ENCODE measurements around the gene CSNK1G2. TPM values are rescaled to one million over a fixed set of nuclear protein-coding genes. Genes with fewer than 3 reads are reported as not detected.

The CSNK1G2 gene
- total RNA-seq, 1 donor from 2014 or later = 77.6 TPM

DNA sequence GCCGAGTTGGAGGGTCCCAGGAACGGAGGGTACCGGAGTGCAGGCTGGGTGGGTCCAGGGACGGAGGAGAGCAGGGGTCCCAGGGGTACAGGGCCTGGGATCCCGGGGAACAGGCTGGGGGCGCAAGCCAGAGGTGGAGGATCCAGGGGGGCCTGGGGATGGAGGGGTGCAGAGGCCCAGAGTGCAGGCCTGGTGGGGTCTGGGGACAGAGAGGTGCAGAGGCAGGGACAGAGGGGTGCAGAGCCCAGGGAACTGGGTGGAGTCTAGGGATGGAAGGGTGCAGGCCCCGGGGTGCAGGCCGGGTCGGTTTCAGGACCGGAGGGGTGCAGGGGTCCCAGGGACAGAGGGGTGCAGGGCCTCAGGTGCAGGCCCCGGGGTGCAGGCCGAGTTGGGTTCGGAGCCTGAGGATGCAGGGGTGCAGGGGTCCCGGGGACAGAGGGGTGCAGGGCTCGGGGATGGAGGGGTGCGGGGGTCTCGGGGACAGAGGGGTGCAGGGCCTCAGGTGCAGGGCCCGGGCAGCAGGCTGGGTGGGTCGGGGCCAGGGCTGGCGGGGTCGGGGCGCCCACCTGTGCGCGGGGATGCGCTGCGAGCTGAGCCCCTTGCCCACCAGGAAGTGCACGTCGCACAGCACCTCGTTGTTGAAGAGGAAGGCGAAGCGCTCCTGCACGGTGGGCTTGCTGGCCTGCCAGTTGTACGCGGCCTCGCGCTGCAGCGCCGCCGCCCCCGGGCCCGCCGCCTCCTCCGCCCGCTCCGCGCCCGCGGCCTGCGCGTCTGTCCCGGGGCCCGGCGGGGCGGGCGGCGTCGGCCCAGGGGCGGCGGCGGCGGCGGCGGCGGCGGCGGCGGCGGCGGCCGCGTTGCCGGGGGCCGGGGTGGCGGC, 74.0 kb downstream of the CSNK1G2 start:
- no peaks in the 10 kb centered on the region for H3K9me3 ChIP-seq
- H3K27me3 ChIP-seq = no peaks in the 10 kb centered on the region
- intact Hi-C loops (cut with DNase I) = loop anchor here (10.0 kb wide), 1 partner anchor 140 kb away; no protein-coding TSS in a partner anchor
- no peaks in the 10 kb centered on the region for H3K36me3 ChIP-seq
- H3K4me1 ChIP-seq = peaks cover 29% of the 10 kb centered on the region
- peak overlapping the region; percentile 78 to 87 for H3K4me3 ChIP-seq
- DNase-seq (ENCODE audit: extremely low spot score in 2 of 2) = no peak
- TF ChIP-seq POLR2A (IDR thresholded peaks at IDR 0.05) (no peak), POLR2AphosphoS5 (IDR thresholded peaks at IDR 0.05; ENCODE audit: insufficient read depth in 1 of 2, low read depth in 1 of 2) (no peak)
- TF ChIP-seq, protein P1, sequence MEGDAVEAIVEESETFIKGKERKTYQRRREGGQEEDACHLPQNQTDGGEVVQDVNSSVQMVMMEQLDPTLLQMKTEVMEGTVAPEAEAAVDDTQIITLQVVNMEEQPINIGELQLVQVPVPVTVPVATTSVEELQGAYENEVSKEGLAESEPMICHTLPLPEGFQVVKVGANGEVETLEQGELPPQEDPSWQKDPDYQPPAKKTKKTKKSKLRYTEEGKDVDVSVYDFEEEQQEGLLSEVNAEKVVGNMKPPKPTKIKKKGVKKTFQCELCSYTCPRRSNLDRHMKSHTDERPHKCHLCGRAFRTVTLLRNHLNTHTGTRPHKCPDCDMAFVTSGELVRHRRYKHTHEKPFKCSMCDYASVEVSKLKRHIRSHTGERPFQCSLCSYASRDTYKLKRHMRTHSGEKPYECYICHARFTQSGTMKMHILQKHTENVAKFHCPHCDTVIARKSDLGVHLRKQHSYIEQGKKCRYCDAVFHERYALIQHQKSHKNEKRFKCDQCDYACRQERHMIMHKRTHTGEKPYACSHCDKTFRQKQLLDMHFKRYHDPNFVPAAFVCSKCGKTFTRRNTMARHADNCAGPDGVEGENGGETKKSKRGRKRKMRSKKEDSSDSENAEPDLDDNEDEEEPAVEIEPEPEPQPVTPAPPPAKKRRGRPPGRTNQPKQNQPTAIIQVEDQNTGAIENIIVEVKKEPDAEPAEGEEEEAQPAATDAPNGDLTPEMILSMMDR (IDR thresholded peaks at IDR 0.05) = no peak
- peak overlapping the region; percentile 74 for H3K27ac ChIP-seq

DNA sequence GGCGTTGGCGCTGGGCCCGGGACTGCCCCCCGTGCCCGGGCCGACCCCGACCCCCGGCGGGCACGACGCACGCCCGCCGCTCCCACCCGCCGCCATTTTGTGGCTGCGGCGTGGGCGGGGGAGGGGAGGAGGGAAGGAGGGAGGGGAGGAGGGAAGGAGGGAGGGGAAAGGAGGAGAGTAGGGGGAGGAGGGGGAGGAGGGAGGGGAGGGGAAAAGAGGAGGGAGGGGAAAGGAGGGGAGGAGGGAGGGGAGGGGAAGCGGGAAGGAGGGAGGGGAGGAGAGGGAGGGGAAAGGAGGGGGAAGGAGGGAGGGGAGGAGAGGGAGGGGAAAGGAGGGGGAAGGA, 74.6 kb downstream of the CSNK1G2 start, which contains the start of gene BTBD2:
Gene BTBD2 (minus strand): TSS at position 107 of the 343 bp plus-strand sequence. CDS start 11 bp downstream, at position 96.
- DNase-seq (ENCODE audit: extremely low spot score in 2 of 2) = no peak
- peak within 1 kb of the TSS; percentile 90 for H3K27ac ChIP-seq
- H3K4me1 ChIP-seq = peaks cover 29% of the 10 kb centered on the region
- intact Hi-C loops (cut with DNase I) = loop anchor here (10.0 kb wide), 1 partner anchor 141 kb away; no protein-coding TSS in a partner anchor
- H3K36me3 ChIP-seq = no peaks in the 10 kb centered on the region
- TF ChIP-seq, protein P1 (IDR thresholded peaks at IDR 0.05) = no peak
- TF ChIP-seq POLR2AphosphoS5 (IDR thresholded peaks at IDR 0.05; ENCODE audit: insufficient read depth in 1 of 2, low read depth in 1 of 2) (no peak), POLR2A (IDR thresholded peaks at IDR 0.05) (no peak)
- H3K4me3 ChIP-seq = peak within 1 kb of the TSS; percentile 78 to 87
- no peaks in the 10 kb centered on the region for H3K9me3 ChIP-seq
- H3K27me3 ChIP-seq = no peaks in the 10 kb centered on the region

DNA sequence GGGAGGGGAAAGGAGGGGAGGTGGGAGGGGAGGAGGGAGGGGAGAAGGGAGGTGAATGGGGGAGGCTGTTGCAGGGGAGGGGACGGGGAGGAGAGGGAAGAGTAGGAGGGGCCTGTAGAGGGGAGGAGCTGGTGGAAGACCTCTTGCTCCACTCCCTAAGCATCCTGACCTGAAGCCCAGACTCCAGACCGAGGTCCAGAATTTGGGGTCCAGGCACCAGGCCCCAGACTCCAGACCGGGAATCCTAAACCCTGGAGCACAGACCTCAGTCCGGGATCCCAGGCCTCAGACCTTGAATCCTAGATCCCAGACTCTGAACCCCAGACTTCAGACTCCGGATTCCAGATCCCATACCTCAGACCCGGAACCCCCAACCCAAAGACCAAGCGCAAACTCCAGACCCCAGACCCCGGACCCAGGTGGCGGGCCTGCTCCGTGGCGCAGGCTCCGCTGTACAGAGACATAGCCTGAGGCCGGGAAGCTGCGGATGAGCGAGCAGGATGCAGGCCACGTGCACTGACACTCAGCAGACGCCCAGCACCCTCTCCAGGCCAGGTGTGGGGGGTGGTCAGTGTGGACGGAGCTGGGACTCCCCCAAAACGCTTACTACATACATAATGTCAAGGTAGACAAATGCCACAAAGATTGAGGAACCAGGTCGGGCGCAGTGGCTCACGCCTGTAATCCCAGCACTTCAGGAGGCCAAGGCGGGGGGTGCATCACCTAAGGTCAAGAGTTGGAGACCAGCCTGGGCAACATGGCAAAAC, 75.3 kb downstream of the CSNK1G2 start:
- peak overlapping the region; percentile 44 to 78 for H3K4me3 ChIP-seq
- peak in 1 of 2 donors; percentile 94 for DNase-seq (ENCODE audit: extremely low spot score in 2 of 2)
- H3K27me3 ChIP-seq = no peaks in the 10 kb centered on the region
- H3K27ac ChIP-seq = peak overlapping the region; percentile 90
- no peaks in the 10 kb centered on the region for H3K9me3 ChIP-seq
- intact Hi-C loops (cut with DNase I) = loop anchor here (10.0 kb wide), 1 partner anchor 141 kb away; no protein-coding TSS in a partner anchor
- peaks cover 29% of the 10 kb centered on the region for H3K4me1 ChIP-seq
- no peaks in the 10 kb centered on the region for H3K36me3 ChIP-seq
- TF ChIP-seq POLR2A (IDR thresholded peaks at IDR 0.05) = no peak
- TF ChIP-seq, protein P1 (IDR thresholded peaks at IDR 0.05) = no peak
- peak in 1 of 2 donors; percentile 14 for TF ChIP-seq POLR2AphosphoS5 (IDR thresholded peaks at IDR 0.05; ENCODE audit: insufficient read depth in 1 of 2, low read depth in 1 of 2)

- intact Hi-C loops (cut with DNase I) = loop anchor here (2.0 to 10.0 kb wide), 2 partner anchors 48 to 144 kb away; no protein-coding TSS in a partner anchor
- Histone ChIP-seq H3K9me3 (no peaks in the 10 kb centered on the region), H3K27me3 (no peaks in the 10 kb centered on the region), H3K36me3 (no peaks in the 10 kb centered on the region), H3K27ac (no peak overlapping the region), H3K4me3 (no peak overlapping the region), H3K4me1 (peaks cover 19% of the 10 kb centered on the region)
- DNase-seq (ENCODE audit: extremely low spot score in 2 of 2) = no peak
- TF ChIP-seq, protein P1 (IDR thresholded peaks at IDR 0.05) = no peak
- TF ChIP-seq POLR2AphosphoS5 (IDR thresholded peaks at IDR 0.05; ENCODE audit: insufficient read depth in 1 of 2, low read depth in 1 of 2) (no peak), POLR2A (IDR thresholded peaks at IDR 0.05) (no peak)
Observed at GRCh38 chr19:2018752-2019151, 77.8 kb downstream of the CSNK1G2 start.

Measured in vagina (tissue), 2 donors.